ENCODE data around the gene ZNF280A. TPM values are rescaled to one million over a fixed set of nuclear protein-coding genes. Genes with fewer than 3 reads are reported as not detected.
A peak's percentile ranks its signal among the peaks of the same experiment; 100 is the strongest.

ZNF280A gene
- total RNA-seq, 2 donors from 2014 or later: not detected

- peaks cover 0 to 3% of the 10 kb centered on the region in 2 donors for H3K36me3 Mint-ChIP-seq (ENCODE audit: insufficient read depth in 2 of 2)
- H3K4me1 Mint-ChIP-seq (ENCODE audit: low read depth): no peaks in the 10 kb centered on the region
- peaks cover 40% of the 10 kb centered on the region for H3K27me3 Mint-ChIP-seq (ENCODE audit: low read depth)
- DNase-seq (no peak), ATAC-seq (replicated peaks in 1 of 2) (no peak)
- no peak overlapping the region for H3K4me3 Mint-ChIP-seq
- no peak overlapping the region for H3K27ac Mint-ChIP-seq
- peaks cover 5 to 6% of the 10 kb centered on the region in 2 donors for H3K9me3 Mint-ChIP-seq
Measured at GRCh38 chr22:22465782-22466181, 54.3 kb downstream of the ZNF280A start.

DNA sequence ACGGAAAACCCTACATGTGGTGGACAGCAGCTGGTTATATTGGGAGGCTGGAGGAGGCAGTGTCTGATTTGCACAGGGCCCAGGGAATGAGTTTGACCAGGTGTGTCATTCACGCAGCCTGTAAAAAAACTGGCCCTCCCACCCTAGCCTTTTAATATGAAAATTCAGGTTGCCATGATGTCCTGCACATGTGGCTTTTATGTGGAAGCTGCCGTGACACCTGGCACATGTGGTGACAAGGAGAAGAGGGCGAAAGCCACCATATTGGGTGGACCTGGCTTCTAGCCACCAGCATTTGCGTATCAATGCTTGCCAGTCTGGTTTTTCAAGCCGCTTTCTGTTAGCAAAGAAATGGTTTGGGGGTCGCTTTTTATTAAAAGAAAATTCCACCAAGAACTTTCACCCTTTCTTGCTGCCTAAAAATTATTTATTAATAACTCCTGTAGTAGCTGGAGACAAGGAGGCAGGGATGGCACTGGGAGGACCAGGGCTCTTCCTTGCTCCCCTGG is 54.9 kb downstream of the ZNF280A start:
- ATAC-seq (replicated peaks in 1 of 2) (no peak), DNase-seq (no peak)
- H3K27ac Mint-ChIP-seq: no peak overlapping the region
- H3K9me3 Mint-ChIP-seq: peaks cover 5 to 6% of the 10 kb centered on the region in 2 donors
- H3K27me3 Mint-ChIP-seq (ENCODE audit: low read depth): peaks cover 44% of the 10 kb centered on the region
- H3K36me3 Mint-ChIP-seq (ENCODE audit: insufficient read depth in 2 of 2): peaks cover 2 to 3% of the 10 kb centered on the region in 2 donors
- no peak overlapping the region for H3K4me3 Mint-ChIP-seq
- H3K4me1 Mint-ChIP-seq (ENCODE audit: low read depth): no peaks in the 10 kb centered on the region

DNA sequence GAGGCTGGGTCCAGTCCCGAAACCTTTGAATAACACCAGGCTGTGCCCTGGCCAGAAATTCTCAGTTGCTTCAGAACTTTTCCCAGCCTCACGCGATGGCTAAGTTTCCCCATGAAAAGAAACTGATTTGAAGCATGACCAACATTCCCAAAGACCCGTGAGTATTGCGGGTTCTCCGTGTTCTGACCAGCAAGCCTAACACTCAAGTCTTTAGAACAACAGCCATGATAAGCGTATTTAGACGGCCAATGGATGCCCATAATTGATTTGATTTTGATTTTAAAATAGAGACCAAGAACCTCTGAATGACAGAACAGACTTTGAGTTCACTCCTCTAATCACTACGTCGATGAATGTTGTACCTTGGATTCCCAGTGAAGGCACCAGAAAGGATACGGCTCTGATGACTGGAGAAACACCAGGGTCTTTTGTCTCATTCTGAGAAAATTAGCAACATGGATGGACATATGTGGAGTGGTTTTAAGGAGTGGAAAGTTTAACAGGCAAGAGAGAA is 55.5 kb downstream of the ZNF280A start:
- peaks cover 5 to 7% of the 10 kb centered on the region in 2 donors for H3K9me3 Mint-ChIP-seq
- ATAC-seq (replicated peaks in 1 of 2) (no peak), DNase-seq (no peak)
- H3K4me3 Mint-ChIP-seq: no peak overlapping the region
- peaks cover 44% of the 10 kb centered on the region for H3K27me3 Mint-ChIP-seq (ENCODE audit: low read depth)
- peaks cover 4 to 5% of the 10 kb centered on the region in 2 donors for H3K36me3 Mint-ChIP-seq (ENCODE audit: insufficient read depth in 2 of 2)
- no peak overlapping the region for H3K27ac Mint-ChIP-seq
- H3K4me1 Mint-ChIP-seq (ENCODE audit: low read depth): no peaks in the 10 kb centered on the region

DNA sequence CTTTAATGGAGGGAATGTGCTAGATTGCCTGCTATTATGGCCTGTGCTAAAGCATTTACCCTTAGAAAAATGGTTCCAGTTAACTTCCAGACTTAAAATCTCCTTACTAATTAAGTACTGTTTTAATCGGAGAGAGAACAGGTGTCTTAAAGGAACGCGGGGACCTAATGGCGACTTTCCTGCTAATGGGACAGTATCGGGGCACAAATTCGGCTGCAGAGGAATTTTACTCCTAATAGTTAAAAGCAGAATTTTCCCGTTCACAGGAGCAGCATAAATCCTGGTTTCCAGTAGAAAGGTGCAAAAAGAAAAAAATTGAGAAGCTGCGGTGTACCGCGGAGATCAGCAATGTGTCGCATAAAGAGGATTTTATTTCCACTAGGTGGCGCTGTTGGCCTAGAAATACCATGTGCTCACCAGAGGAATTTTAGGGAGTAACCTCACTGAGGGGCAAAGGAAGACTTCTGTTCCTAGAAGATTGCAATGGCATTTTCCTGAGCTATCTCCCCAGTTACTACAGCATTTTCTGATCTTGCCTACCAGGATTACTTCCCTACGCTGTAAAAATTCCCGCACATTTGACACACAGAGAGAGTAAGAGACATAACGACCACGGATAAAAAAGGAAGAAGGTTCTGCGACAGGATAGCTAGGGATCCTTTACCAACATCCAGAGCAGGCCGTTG is 56.1 kb downstream of the ZNF280A start:
- peaks cover 8 to 10% of the 10 kb centered on the region in 2 donors for H3K36me3 Mint-ChIP-seq (ENCODE audit: insufficient read depth in 2 of 2)
- peaks cover 44% of the 10 kb centered on the region for H3K27me3 Mint-ChIP-seq (ENCODE audit: low read depth)
- H3K4me1 Mint-ChIP-seq (ENCODE audit: low read depth): no peaks in the 10 kb centered on the region
- H3K9me3 Mint-ChIP-seq: peaks cover 7 to 9% of the 10 kb centered on the region in 2 donors
- DNase-seq (peak; percentile 49 to 63), ATAC-seq (replicated peaks in 1 of 2) (no peak)
- H3K27ac Mint-ChIP-seq: no peak overlapping the region
- no peak overlapping the region for H3K4me3 Mint-ChIP-seq

Other genes starting within 250 kb of the ZNF280A start
- gene ZNF280B, start 11.5 kb downstream of the ZNF280A start, total RNA-seq: 1 to 10 TPM; 2.9 to 4.5 TPM
- gene PRAME, start 39.0 kb upstream of the ZNF280A start, total RNA-seq: under 1 TPM; 0.14 to 0.41 TPM
- not detected for gene GGTLC2, start 124.3 kb upstream of the ZNF280A start, total RNA-seq

Data from activated T-cell treated with anti-CD3 and anti-CD28 coated beads, Interleukin-2, amount 50 U/mL, for 72 hours (primary cell).